Measurements from ENCODE around the gene BLOC1S3.

Gene BLOC1S3

GRCh38 chr19:45156011-45156630, 22.5 kb upstream of the BLOC1S3 start:
- Histone ChIP-seq H3K9me3 (ENCODE audit: insufficient read depth, low read depth, low read length) (no peaks in the 10 kb centered on the region), H3K4me1 (ENCODE audit: insufficient read depth, low read length) (0 out of 2 replicates have a peak, but pooled peaks cover 5% of the 10 kb centered on the region), H3K27ac (ENCODE audit: low read depth, low read length) (no peak overlapping the region), H3K27me3 (ENCODE audit: insufficient read depth, low read length) (peaks cover 33% of the 10 kb centered on the region), H3K9ac (ENCODE audit: low read depth, low read length) (no peak overlapping the region), H3K4me3 (ENCODE audit: low read length) (no peak overlapping the region), H3K36me3 (ENCODE audit: insufficient read depth, low read length) (no peaks in the 10 kb centered on the region)
- 85% methylated on average over 11 of the region's 11 CpGs for WGBS

- no peak overlapping the region for H3K27ac ChIP-seq (ENCODE audit: low read depth, low read length)
- no peaks in the 10 kb centered on the region for H3K9me3 ChIP-seq (ENCODE audit: insufficient read depth, low read depth, low read length)
- no peak overlapping the region for H3K9ac ChIP-seq (ENCODE audit: low read depth, low read length)
- H3K27me3 ChIP-seq (ENCODE audit: insufficient read depth, low read length) = peaks cover 29% of the 10 kb centered on the region
- H3K36me3 ChIP-seq (ENCODE audit: insufficient read depth, low read length) = no peaks in the 10 kb centered on the region
- 91% methylated on average over 11 of the region's 11 CpGs for WGBS
- 0 out of 2 replicates have a peak, but pooled peaks cover 5% of the 10 kb centered on the region for H3K4me1 ChIP-seq (ENCODE audit: insufficient read depth, low read length)
- H3K4me3 ChIP-seq (ENCODE audit: low read length) = no peak overlapping the region
Observed at GRCh38 chr19:45156751-45157150, 21.8 kb upstream of the BLOC1S3 start.

DNA sequence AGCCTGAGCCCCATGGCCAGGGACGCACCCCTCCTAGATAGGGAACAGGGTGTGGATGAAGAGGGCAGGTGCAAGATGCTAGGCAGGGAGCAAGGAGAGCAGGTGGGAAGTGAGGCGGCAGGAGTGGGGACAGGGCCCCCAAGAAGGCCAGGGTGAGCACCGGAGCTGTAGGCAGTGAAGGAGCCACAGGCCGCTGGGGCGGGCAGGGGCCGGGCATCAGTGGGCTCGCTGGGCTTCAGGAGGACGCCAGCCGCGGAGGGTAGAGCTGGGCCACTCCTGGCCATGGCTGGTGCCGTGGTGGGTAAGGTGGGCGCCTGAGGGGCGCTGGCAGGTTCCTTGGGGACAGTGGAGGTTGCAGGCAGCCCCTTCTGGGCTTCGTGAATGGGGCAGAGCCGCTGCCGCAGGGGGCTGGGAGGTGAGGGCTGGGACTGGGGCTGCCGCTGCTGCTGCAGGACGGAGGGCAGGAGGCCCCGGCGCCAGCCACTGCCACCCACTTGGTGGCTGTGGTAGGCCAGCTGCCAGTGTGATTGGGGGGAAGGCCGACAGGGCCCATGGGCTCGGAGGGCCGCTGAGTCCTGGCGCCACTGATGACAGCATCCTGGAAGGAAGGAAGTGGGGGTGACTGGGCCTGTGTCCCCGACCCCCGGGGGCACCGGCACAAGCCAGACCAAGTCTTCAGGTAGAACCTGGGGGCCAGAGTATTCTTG, 19.9 kb upstream of the BLOC1S3 start:
- Histone ChIP-seq H3K4me3 (ENCODE audit: low read length) (no peak overlapping the region), H3K36me3 (ENCODE audit: insufficient read depth, low read length) (no peaks in the 10 kb centered on the region), H3K4me1 (ENCODE audit: insufficient read depth, low read length) (0 out of 2 replicates have a peak, but pooled peaks cover 5% of the 10 kb centered on the region), H3K9me3 (ENCODE audit: insufficient read depth, low read depth, low read length) (no peaks in the 10 kb centered on the region), H3K27me3 (ENCODE audit: insufficient read depth, low read length) (peaks cover 10% of the 10 kb centered on the region), H3K27ac (ENCODE audit: low read depth, low read length) (no peak overlapping the region), H3K9ac (ENCODE audit: low read depth, low read length) (no peak overlapping the region)
- 91% methylated on average over 27 of the region's 27 CpGs for WGBS

DNA sequence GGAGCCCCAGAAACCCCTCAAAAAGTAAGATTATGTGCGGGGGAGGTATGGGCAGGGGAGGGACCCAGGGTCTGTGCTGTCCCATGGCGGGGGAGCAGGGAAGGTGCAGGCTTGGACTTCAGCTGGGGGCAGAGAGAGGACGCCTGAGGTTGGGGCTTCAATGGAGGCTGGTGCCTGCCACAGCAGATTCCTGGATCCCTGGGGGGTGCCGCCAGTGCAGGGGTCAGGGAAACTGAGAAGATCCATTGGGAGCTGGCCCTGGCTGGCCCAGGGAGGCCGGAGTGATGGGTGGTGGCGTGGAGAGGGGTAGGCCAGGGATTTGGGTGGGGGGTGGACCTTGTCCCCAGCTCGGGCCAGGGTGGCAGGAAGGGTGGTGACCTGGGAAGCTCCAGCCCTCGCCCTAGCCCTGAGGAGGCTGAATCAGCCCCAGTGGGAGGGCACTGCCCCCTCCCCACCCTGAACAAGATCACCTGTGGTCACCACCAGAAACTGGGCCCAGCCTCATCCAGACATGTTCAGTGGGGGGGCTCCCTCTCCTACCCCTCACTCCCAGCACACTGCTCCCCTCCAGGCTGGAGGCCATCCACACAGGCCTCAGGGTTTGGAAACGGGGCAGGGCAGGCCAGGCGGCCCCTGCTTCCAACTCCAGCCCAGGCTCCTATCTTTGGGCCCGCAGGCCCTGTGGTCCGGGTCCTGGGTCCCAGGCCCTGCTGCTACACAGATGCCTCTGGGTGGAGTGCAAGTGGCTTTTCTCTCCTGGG, 19.2 kb upstream of the BLOC1S3 start:
- no peaks in the 10 kb centered on the region for H3K36me3 ChIP-seq (ENCODE audit: insufficient read depth, low read length)
- H3K4me1 ChIP-seq (ENCODE audit: insufficient read depth, low read length) = no peaks in the 10 kb centered on the region
- no peak overlapping the region for H3K4me3 ChIP-seq (ENCODE audit: low read length)
- 84% methylated on average over 12 of the region's 12 CpGs for WGBS
- H3K9ac ChIP-seq (ENCODE audit: low read depth, low read length) = no peak overlapping the region
- no peak overlapping the region for H3K27ac ChIP-seq (ENCODE audit: low read depth, low read length)
- no peaks in the 10 kb centered on the region for H3K9me3 ChIP-seq (ENCODE audit: insufficient read depth, low read depth, low read length)
- peaks cover 2% of the 10 kb centered on the region for H3K27me3 ChIP-seq (ENCODE audit: insufficient read depth, low read length)

GRCh38 chr19:45159971-45160324, 18.6 kb upstream of the BLOC1S3 start:
- no peaks in the 10 kb centered on the region; the same call in 1 of the 2 replicates for H3K27me3 ChIP-seq (ENCODE audit: insufficient read depth, low read length)
- H3K9ac ChIP-seq (ENCODE audit: low read depth, low read length) = no peak overlapping the region
- no peaks in the 10 kb centered on the region for H3K36me3 ChIP-seq (ENCODE audit: insufficient read depth, low read length)
- H3K4me1 ChIP-seq (ENCODE audit: insufficient read depth, low read length) = no peaks in the 10 kb centered on the region
- H3K4me3 ChIP-seq (ENCODE audit: low read length) = no peak overlapping the region
- WGBS = 92% methylated on average over 10 of the region's 10 CpGs
- H3K27ac ChIP-seq (ENCODE audit: low read depth, low read length) = no peak overlapping the region
- no peaks in the 10 kb centered on the region for H3K9me3 ChIP-seq (ENCODE audit: insufficient read depth, low read depth, low read length)

- H3K27ac ChIP-seq (ENCODE audit: low read depth, low read length) = no peak within 1 kb of the TSS
- H3K4me3 ChIP-seq (ENCODE audit: low read length) = no peak within 1 kb of the TSS
- H3K36me3 ChIP-seq (ENCODE audit: insufficient read depth, low read length) = no peaks in the 10 kb centered on the region
- H3K27me3 ChIP-seq (ENCODE audit: insufficient read depth, low read length) = no peaks in the 10 kb centered on the region; the same call in 1 of the 2 replicates
- no peak within 1 kb of the TSS for H3K9ac ChIP-seq (ENCODE audit: low read depth, low read length)
- no peaks in the 10 kb centered on the region for H3K9me3 ChIP-seq (ENCODE audit: insufficient read depth, low read depth, low read length)
- 84% methylated on average over 29 of the region's 29 CpGs for WGBS
- no peaks in the 10 kb centered on the region for H3K4me1 ChIP-seq (ENCODE audit: insufficient read depth, low read length)
Observed at GRCh38 chr19:45160870-45161737, 17.5 kb upstream of the BLOC1S3 start, which contains the start of gene NKPD1. Gene NKPD1, minus strand, starts transcription at chr19:45160982. Its CDS starts 832 bp downstream, at chr19:45160150.

GRCh38 chr19:45161738-45162607, 16.6 kb upstream of the BLOC1S3 start:
- no peaks in the 10 kb centered on the region for H3K9me3 ChIP-seq (ENCODE audit: insufficient read depth, low read depth, low read length)
- no peak overlapping the region for H3K4me3 ChIP-seq (ENCODE audit: low read length)
- H3K27me3 ChIP-seq (ENCODE audit: insufficient read depth, low read length) = no peaks in the 10 kb centered on the region
- H3K36me3 ChIP-seq (ENCODE audit: insufficient read depth, low read length) = no peaks in the 10 kb centered on the region
- no peak overlapping the region for H3K9ac ChIP-seq (ENCODE audit: low read depth, low read length)
- no peak overlapping the region for H3K27ac ChIP-seq (ENCODE audit: low read depth, low read length)
- WGBS = 52% methylated on average over 32 of the region's 32 CpGs
- H3K4me1 ChIP-seq (ENCODE audit: insufficient read depth, low read length) = 0 out of 2 replicates have a peak, but pooled peaks cover 4% of the 10 kb centered on the region

DNA sequence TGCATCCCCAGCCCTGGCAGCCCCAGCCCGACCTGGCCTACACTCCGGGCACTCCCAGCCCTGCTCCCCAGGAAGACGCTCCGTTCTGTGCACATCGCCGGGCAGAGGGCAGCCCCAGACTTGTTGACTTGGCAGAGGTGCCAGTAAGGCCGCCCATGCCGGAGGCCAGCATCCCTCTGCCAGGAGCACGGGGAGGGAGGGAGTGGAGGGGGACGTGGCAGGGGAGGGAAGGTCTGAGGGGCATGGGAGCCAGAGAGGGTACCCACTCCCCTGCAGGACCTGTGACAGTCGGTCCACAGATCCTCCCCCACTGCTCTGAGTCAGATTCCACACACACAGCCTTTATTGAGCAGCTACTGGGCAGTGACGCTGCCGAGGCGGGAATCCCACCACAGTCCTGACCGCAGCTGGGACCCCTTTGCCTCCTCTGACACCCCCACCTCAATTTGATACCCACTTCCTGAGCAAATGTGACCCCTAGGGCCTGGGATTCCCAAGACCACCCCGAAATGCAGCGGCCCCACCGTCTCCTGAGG, 15.9 kb upstream of the BLOC1S3 start:
- H3K9me3 ChIP-seq (ENCODE audit: insufficient read depth, low read depth, low read length) = no peaks in the 10 kb centered on the region
- H3K9ac ChIP-seq (ENCODE audit: low read depth, low read length) = no peak overlapping the region
- H3K36me3 ChIP-seq (ENCODE audit: insufficient read depth, low read length) = no peaks in the 10 kb centered on the region
- no peak overlapping the region for H3K4me3 ChIP-seq (ENCODE audit: low read length)
- 0 out of 2 replicates have a peak, but pooled peaks cover 5% of the 10 kb centered on the region for H3K4me1 ChIP-seq (ENCODE audit: insufficient read depth, low read length)
- H3K27ac ChIP-seq (ENCODE audit: low read depth, low read length) = no peak overlapping the region
- no peaks in the 10 kb centered on the region for H3K27me3 ChIP-seq (ENCODE audit: insufficient read depth, low read length)
- 93% methylated on average over 18 of the region's 18 CpGs for WGBS

DNA sequence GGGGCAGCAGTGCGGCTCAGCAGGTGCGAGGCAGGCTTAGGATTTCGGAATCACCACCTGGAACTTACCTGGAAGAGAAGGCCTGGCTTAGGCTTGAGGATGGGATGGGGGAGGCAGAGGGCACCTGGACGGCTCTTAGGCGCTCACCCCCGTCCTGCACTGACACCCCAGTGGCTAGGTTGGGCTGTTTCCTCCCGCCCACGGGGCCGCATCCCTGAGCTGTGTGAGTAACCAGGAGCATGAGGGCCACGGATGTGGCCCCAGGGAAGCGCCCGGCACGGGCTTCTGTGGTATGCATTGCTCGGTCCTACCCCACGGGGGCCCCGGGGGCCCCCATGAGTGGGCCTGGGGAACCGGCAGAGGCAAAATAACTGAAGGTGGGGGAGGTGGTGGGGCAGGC, 15.4 kb upstream of the BLOC1S3 start:
- Histone ChIP-seq H3K27me3 (ENCODE audit: insufficient read depth, low read length) (no peaks in the 10 kb centered on the region), H3K9me3 (ENCODE audit: insufficient read depth, low read depth, low read length) (no peaks in the 10 kb centered on the region), H3K27ac (ENCODE audit: low read depth, low read length) (no peak overlapping the region), H3K36me3 (ENCODE audit: insufficient read depth, low read length) (no peaks in the 10 kb centered on the region), H3K9ac (ENCODE audit: low read depth, low read length) (no peak overlapping the region), H3K4me3 (ENCODE audit: low read length) (no peak overlapping the region), H3K4me1 (ENCODE audit: insufficient read depth, low read length) (0 out of 2 replicates have a peak, but pooled peaks cover 5% of the 10 kb centered on the region)
- WGBS = 92% methylated on average over 17 of the region's 17 CpGs
